GM23338 (cell line): Measurements from ENCODE around the gene XIST. TPM values are rescaled to one million over a fixed set of nuclear protein-coding genes. Genes with fewer than 3 reads are reported as not detected.

Experiments
- ATAC-seq: fragments of 200-7000 bp; cut with Tn5 transposase; 3 replicates; pipeline ENCODE4 v1.9.1; 2020
- DNase-seq: peaks from one replicate; pipeline ENCODE4 v3.0.0-alpha.2; 2015; ENCODE audit warnings: low spot score
- H2AFZ ChIP-seq: fragments of 200-600 bp; sonication (generic); 2 replicates; pipeline ENCODE4 v1.8.0; 2016; ENCODE audit warnings: antibody characterized with exemption, mild to moderate bottlenecking, moderate library complexity
- H3F3A ChIP-seq: fragments of 200-600 bp; sonication (generic); replicated peaks from 2 replicates; pipeline ENCODE4 v1.8.0; 2017; ENCODE audit warnings: antibody characterized with exemption, mixed run types, low read depth
- H3K27ac ChIP-seq: fragments of 200-600 bp; sonication (generic); 2 replicates; pipeline ENCODE4 v1.6.1; 2016; ENCODE audit warnings: low read depth
- H3K27me3 ChIP-seq: fragments of 200-600 bp; sonication (generic); 2 replicates; pipeline ENCODE4 v1.8.0; 2016; ENCODE audit warnings: mild to moderate bottlenecking, mixed run types, moderate library complexity; ENCODE audit not compliant: insufficient read depth
- H3K36me3 ChIP-seq: fragments of 200-600 bp; sonication (generic); 2 replicates; pipeline ENCODE4 v1.8.0; 2016; ENCODE audit warnings: mild to moderate bottlenecking; ENCODE audit not compliant: insufficient read depth
- H3K4me1 ChIP-seq: fragments of 200-600 bp; sonication (generic); 2 replicates; pipeline ENCODE4 v1.8.0; 2016; ENCODE audit warnings: mild to moderate bottlenecking, moderate library complexity; ENCODE audit not compliant: insufficient read depth
- H3K4me2 ChIP-seq: fragments of 200-600 bp; sonication (generic); 2 replicates; pipeline ENCODE4 v1.7.1; 2017; ENCODE audit warnings: mixed run types
- H3K4me3 ChIP-seq: fragments of 200-600 bp; sonication (generic); 2 replicates; pipeline ENCODE4 v1.6.1; 2016; ENCODE audit warnings: mixed run types
- H3K79me2 ChIP-seq: fragments of 200-600 bp; sonication (generic); replicated peaks from 2 replicates; pipeline ENCODE4 v1.8.0; 2017; ENCODE audit warnings: mild to moderate bottlenecking; ENCODE audit not compliant: insufficient read depth
- H3K9me2 ChIP-seq: fragments of 200-600 bp; sonication (generic); 2 replicates; pipeline ENCODE4 v1.8.0; 2017; ENCODE audit not compliant: insufficient read depth
- H4K20me1 ChIP-seq: fragments of 200-600 bp; sonication (generic); replicated peaks from 2 replicates; pipeline ENCODE4 v1.8.0; 2017; ENCODE audit warnings: mild to moderate bottlenecking; ENCODE audit not compliant: insufficient read depth
- H3K27ac Mint-ChIP-seq: 2 replicates; pipeline ENCODE4 v1.8.0; 2020; ENCODE audit warnings: inconsistent platforms, mild to moderate bottlenecking, moderate library complexity, mixed read lengths
- H3K27me3 Mint-ChIP-seq: 3 replicates; pipeline ENCODE4 v1.8.0; 2022; ENCODE audit warnings: low read depth, mild to moderate bottlenecking, moderate library complexity, mixed read lengths, inconsistent platforms; ENCODE audit not compliant: insufficient read depth, poor library complexity
- H3K36me3 Mint-ChIP-seq: 3 replicates; pipeline ENCODE4 v1.8.0; 2021; ENCODE audit warnings: low read depth, mild to moderate bottlenecking, inconsistent platforms, moderate library complexity, mixed read lengths
- H3K4me1 Mint-ChIP-seq: 3 replicates; pipeline ENCODE4 v1.8.0; 2020; ENCODE audit warnings: mild to moderate bottlenecking, inconsistent platforms, mixed read lengths
- H3K4me3 Mint-ChIP-seq: 3 replicates; pipeline ENCODE4 v1.8.0; 2021; ENCODE audit warnings: moderate library complexity, mild to moderate bottlenecking, inconsistent platforms, mixed read lengths
- H3K9me3 Mint-ChIP-seq: 3 replicates; pipeline ENCODE4 v1.8.0; 2020; ENCODE audit warnings: moderate library complexity, mild to moderate bottlenecking, inconsistent platforms, mixed read lengths
- CTCF ChIP-seq, 2 experiments: fragments of 200-600 bp in 1 of 2; sonication (generic) in 1 of 2; conservative IDR thresholded peaks; 2 replicates each; pipeline versions ENCODE4 v1.5.1 to v1.6.1; 2016 to 2017; ENCODE audit warnings: antibody characterized with exemption in 2 of 2, low read depth in 2 of 2, mild to moderate bottlenecking in 2 of 2, moderate library complexity in 1 of 2
- NANOG ChIP-seq: IDR thresholded peaks from 2 replicates; pipeline ENCODE4 v1.6.1; 2016; ENCODE audit warnings: antibody characterized with exemption, borderline replicate concordance
- POLR2AphosphoS5 ChIP-seq: IDR thresholded peaks from 2 replicates; pipeline ENCODE4 v1.6.1; 2016; ENCODE audit warnings: antibody characterized with exemption, low read depth
- ZNF331 ChIP-seq: fragments of 250-450 bp; sonication (Bioruptor Pico); IDR thresholded peaks from 2 replicates; pipeline ENCODE4 v1.5.0; 2020; ENCODE audit warnings: low read depth, mild to moderate bottlenecking, moderate library complexity
- polyA plus RNA-seq: library from polyadenylated mRNA; unstranded; fragments of >200 nt; fragmentation: Nextera tagmentation; extraction: Ambion mirVana; gene quantifications from 2 replicates; pipeline ENCODE4 v1.2.1, GENCODE V29; 2016
- total RNA-seq: library from RNA; depleted of rRNA; stranded (reverse); fragments of >200 nt; shearing (Covaris generic); gene quantifications from 2 replicates; pipeline ENCODE4 v1.2.3, GENCODE V29; 2014

Gene XIST
- total and polyA plus RNA-seq, 2 experiments from 2014 or later: 0.28 to 0.84 TPM

DNA sequence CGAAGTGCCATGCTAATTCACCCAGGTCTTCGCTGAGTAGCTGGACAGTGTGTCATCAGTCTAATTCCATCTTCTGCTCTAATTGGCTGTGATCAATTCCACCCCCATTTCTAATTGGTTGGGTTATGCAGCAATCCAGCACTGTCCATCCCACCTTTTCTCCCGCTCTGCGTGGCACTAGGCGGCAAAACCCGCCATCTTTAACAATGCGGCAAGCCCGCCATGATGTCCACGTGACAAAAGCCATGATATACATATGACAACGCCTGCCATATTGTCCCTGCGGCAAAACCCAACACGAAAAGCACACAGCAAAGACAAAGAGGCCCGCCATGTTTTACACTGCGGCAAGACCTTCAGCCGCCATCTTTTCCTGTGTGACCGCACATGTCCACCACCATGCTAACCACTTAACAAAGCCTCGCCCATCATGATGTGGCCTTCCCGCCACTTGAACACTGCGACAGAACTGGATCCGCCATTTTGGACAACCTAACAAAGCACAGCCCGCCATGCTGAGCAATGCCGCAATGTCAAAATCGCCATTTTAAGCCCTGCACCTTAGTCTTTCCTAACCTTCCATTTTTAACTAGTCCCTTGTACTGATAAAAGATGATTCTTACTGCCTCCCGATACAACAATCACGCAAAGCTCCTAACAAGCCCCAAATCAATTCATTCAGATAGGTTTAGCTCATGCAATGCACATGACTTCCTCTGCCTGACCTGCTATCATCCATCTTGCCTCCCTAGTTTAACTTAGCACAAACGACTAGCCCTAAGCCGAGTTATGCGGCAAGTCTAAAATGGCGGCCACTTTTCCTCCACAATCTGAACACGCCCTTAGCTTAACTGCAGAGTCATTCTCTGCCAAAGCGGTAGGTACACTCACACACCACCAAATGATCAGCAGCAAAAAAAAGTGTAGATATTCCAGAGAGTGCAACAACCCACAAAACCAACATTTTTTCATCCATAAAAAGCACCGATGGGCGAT lies 1.2 kb downstream of the XIST start:
- no peak for TF ChIP-seq ZNF331
- peaks cover 18% of the 10 kb centered on the region for H3K4me1 ChIP-seq
- 0 out of 3 replicates have a peak, but pooled peaks cover 2% of the 10 kb centered on the region for H3K4me1 Mint-ChIP-seq
- no peak overlapping the region for H3K27ac Mint-ChIP-seq
- no peak overlapping the region for H3K4me3 Mint-ChIP-seq
- H3F3A ChIP-seq: peaks cover 9% of the 10 kb centered on the region; the same call in 1 of the 2 replicates
- no peaks in the 10 kb centered on the region for H4K20me1 ChIP-seq
- no peak overlapping the region for H3K4me2 ChIP-seq
- H3K36me3 ChIP-seq: 0 out of 2 replicates have a peak, but pooled peaks cover 2% of the 10 kb centered on the region
- H3K9me3 Mint-ChIP-seq: peaks cover 47% of the 10 kb centered on the region
- H3K9me2 ChIP-seq: peaks cover 4% of the 10 kb centered on the region; the same call in 1 of the 2 replicates
- ATAC-seq (no peak), DNase-seq (no peak)
- H2AFZ ChIP-seq: no peak overlapping the region
- no peaks in the 10 kb centered on the region for H3K79me2 ChIP-seq
- no peak overlapping the region for H3K27ac ChIP-seq
- H3K27me3 Mint-ChIP-seq: no peaks in the 10 kb centered on the region
- H3K27me3 ChIP-seq: no peaks in the 10 kb centered on the region
- H3K4me3 ChIP-seq: no peak overlapping the region
- H3K36me3 Mint-ChIP-seq: peaks cover 53% of the 10 kb centered on the region

GRCh38 chrX:73850124-73851013 lies 2.1 kb downstream of the XIST start:
- H2AFZ ChIP-seq: no peak overlapping the region
- H3K36me3 ChIP-seq: 0 out of 2 replicates have a peak, but pooled peaks cover 2% of the 10 kb centered on the region
- ATAC-seq (no peak), DNase-seq (peak; percentile 36)
- no peak overlapping the region for H3K4me3 Mint-ChIP-seq
- peak; percentile 26 to 78; a peak in 2 of 4 replicates for TF ChIP-seq CTCF (conservative IDR thresholded peaks at IDR 0.05; ENCODE audit: low read depth in 2 of 2)
- TF ChIP-seq POLR2AphosphoS5: no peak
- H3K79me2 ChIP-seq: no peaks in the 10 kb centered on the region
- H3K4me2 ChIP-seq: no peak overlapping the region
- H3K27ac ChIP-seq: no peak overlapping the region
- H4K20me1 ChIP-seq: no peaks in the 10 kb centered on the region
- no peak overlapping the region for H3K27ac Mint-ChIP-seq
- peaks cover 15% of the 10 kb centered on the region for H3K4me1 ChIP-seq
- peaks cover 59% of the 10 kb centered on the region for H3K36me3 Mint-ChIP-seq
- H3K4me3 ChIP-seq: no peak overlapping the region
- H3F3A ChIP-seq: peaks cover 9% of the 10 kb centered on the region; the same call in 1 of the 2 replicates
- 0 out of 3 replicates have a peak, but pooled peaks cover 2% of the 10 kb centered on the region for H3K4me1 Mint-ChIP-seq
- H3K27me3 ChIP-seq: no peaks in the 10 kb centered on the region
- H3K9me3 Mint-ChIP-seq: peaks cover 53% of the 10 kb centered on the region
- peaks cover 4% of the 10 kb centered on the region; the same call in 1 of the 2 replicates for H3K9me2 ChIP-seq
- H3K27me3 Mint-ChIP-seq: peaks cover 4% of the 10 kb centered on the region

- H3K4me1 ChIP-seq: peaks cover 13% of the 10 kb centered on the region
- Mint-ChIP-seq H3K4me1 (no peaks in the 10 kb centered on the region), H3K27ac (no peak overlapping the region), H3K27me3 (peaks cover 4% of the 10 kb centered on the region), H3K4me3 (no peak overlapping the region), H3K36me3 (peaks cover 61% of the 10 kb centered on the region), H3K9me3 (peaks cover 58% of the 10 kb centered on the region)
- TF ChIP-seq POLR2AphosphoS5 (no peak), NANOG (peak; percentile 51; the same call in 1 of the 2 replicates)
- H4K20me1 ChIP-seq: no peaks in the 10 kb centered on the region
- H3K9me2 ChIP-seq: peaks cover 4% of the 10 kb centered on the region; the same call in 1 of the 2 replicates
- H3K4me3 ChIP-seq: no peak overlapping the region
- H2AFZ ChIP-seq: no peak overlapping the region
- H3F3A ChIP-seq: peaks cover 9% of the 10 kb centered on the region; the same call in 1 of the 2 replicates
- no peak overlapping the region for H3K27ac ChIP-seq
- H3K27me3 ChIP-seq: no peaks in the 10 kb centered on the region
- H3K4me2 ChIP-seq: no peak overlapping the region
- H3K79me2 ChIP-seq: no peaks in the 10 kb centered on the region
- DNase-seq (no peak), ATAC-seq (no peak)
- H3K36me3 ChIP-seq: 0 out of 2 replicates have a peak, but pooled peaks cover 2% of the 10 kb centered on the region
Observed at GRCh38 chrX:73849073-73849472, 3.4 kb downstream of the XIST start.
